LNCAP (cell line): ENCODE data around the gene PRX.

Experiments used
- CTCF ChIP-seq: fragments of 450-650 bp; IDR thresholded peaks from 2 replicates; pipeline ENCODE4 v1.5.1; 2017; ENCODE audit warnings: mild to moderate bottlenecking

PRX gene

GRCh38 chr19:40374084-40374483 is 39.1 kb downstream of the PRX start:
- TF ChIP-seq CTCF: no peak

- no peak for TF ChIP-seq CTCF
Measured at GRCh38 chr19:40371802-40372122, 41.4 kb downstream of the PRX start.

DNA sequence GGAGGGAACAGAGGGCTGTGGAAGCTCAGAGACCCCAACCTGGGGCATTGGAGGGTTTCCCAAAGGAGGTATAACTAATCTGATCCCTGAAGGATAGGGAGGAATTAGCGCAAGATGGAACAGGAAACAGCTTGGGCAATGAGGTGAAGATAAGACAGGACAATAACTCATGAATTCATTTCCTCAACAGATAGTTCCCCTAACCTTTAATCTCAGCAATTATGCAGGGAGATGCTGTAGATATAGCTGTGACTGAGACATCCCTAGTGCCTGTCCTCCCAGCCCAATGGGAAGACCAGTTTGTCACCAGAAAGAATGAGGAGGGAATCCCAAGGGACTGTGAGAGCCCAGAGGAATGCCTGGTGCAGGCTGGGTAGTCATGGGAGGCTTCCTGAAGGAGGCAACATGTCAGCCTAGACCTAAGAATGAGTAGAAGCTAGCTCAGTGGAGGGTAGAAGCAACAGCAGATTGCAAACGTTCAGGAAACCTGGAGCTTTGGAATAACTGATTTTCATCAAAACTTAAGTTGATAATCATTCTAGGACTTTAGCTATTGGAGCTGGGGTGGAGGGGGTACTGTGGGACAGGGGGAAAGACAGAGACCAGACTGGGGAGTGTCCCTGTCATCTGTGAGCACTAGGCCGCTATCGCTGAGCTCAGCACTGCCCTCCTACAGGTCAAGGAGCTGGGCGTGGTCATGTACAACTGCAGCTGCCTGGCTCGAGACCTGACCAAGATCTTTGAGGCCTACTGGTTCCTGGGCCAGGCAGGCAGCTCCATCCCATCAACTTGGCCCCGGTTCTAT is 42.0 kb downstream of the PRX start:
- TF ChIP-seq CTCF: no peak

DNA sequence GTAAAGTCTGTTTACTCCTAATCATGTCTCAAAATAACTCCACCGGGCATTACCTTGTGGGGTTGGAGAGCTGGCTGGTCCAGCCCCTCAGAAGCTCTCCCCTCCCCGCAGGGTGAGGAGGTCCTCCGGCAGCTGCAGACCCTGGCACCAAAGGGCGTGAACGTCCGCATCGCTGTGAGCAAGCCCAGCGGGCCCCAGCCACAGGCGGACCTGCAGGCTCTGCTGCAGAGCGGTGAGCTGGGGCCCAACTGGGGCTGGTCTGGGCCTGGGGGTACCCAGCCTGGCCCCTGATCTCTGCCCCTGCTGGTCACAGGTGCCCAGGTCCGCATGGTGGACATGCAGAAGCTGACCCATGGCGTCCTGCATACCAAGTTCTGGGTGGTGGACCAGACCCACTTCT is 43.4 kb downstream of the PRX start:
- no peak for TF ChIP-seq CTCF

GRCh38 chr19:40367577-40368434 is 45.4 kb downstream of the PRX start:
- no peak for TF ChIP-seq CTCF

GRCh38 chr19:40366697-40367561 is 46.2 kb downstream of the PRX start:
- no peak for TF ChIP-seq CTCF
